HG02970 (cell line): Measurements from ENCODE around the gene RNF212.
"Not testable (repeated sequence)": the region's sequence is repeated elsewhere in the genome, so short reads cannot be mapped to it uniquely, and the experiment has no call there.

Experiments used
- ATAC-seq: cut with Tn5 transposase; IDR thresholded peaks from one replicate; pipeline ENCODE4 v1.9.1; 2021; ENCODE audit warnings: mild to moderate bottlenecking, moderate library complexity, moderate number of reproducible peaks; ENCODE audit not compliant: unreplicated experiment, low FRiP score

The RNF212 gene

DNA sequence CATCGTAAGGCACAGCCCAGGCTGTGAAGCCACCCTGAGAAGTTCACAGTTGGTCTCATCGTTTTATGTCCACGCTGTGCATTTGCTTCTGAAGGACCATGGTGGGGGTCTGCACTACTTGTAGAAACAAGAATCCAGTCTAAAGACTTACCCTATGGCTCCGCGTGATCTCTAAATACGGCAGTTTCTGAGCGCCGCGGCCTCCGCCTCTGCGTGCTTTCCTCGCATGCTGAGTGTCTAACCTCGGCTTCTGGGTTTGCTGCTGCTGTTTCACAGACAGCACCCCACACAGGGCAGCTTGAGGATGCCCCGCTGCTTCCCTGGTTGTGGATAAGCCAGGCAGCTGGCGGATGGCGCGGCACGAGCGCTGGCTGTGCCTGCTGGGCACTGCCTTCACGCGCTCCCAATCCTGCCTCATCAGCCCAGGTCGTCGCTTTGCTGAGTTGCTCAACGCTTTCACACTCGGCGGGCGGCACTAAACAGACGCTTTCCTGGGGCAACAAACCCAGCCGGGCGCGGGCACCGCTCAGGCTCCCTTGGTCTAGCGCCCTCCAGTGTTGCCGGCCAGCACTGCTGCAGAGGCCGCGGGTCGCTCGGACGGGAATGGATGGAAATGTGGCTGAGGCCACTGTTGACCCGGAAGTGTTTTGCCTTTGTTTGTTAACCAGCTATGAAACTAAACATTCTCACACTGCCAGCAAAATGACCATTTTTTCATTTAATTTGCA is 62.7 kb downstream of the RNF212 start:
- ATAC-seq: no peak

GRCh38 chr4:1049591-1049905 is 63.8 kb downstream of the RNF212 start:
- ATAC-seq: no peak

- no peak for ATAC-seq
Measured at GRCh38 chr4:1048773-1049590, 64.4 kb downstream of the RNF212 start.

- ATAC-seq: no peak
Measured at GRCh38 chr4:1047976-1048772, 65.2 kb downstream of the RNF212 start.

- ATAC-seq: no peak
Measured at GRCh38 chr4:1047106-1047975, 66.0 kb downstream of the RNF212 start.

DNA sequence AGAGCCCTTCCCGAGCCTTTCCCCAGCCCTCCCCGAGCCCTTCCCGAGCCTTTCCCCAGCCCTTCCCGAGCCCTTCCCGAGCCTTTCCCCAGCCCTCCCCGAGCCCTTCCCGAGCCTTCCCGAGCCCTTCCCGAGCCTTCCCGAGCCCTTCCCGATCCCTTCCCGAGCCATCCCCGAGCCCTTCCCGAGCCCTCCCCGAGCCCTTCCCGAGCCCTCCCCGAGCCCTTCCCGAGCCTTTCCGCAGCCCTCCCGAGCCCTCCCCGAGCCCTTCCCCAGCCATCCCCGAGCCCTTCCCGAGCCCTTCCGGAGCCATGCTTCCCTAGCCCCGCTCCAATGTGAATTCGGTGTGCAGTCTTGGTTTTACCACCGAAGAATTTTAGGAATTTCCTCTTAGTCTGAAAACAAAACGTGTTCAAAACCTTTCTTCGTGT is 66.8 kb downstream of the RNF212 start:
- ATAC-seq: not testable (repeated sequence)

- no peak for ATAC-seq
Measured at GRCh38 chr4:1045595-1046201, 67.7 kb downstream of the RNF212 start.

DNA sequence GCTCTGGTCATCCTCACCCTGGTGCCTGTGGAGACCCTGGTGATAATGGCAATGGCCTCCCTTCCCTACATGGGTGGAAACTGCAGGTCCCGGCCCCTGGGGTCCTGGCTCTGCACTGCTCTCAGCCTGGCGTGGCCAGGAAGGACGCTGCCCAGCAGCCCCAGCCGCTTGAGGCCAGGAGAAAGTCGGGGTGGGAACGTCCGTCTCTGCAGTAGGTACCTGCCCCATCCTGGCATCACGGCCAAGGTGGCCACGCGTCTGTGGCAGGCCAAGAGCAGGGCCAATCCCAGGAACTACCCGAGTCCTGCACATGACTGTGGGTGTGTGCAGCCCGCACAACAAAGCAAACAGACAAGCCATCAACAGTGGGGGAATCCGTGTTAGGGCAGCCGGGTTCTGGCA is 68.2 kb downstream of the RNF212 start:
- ATAC-seq: no peak

DNA sequence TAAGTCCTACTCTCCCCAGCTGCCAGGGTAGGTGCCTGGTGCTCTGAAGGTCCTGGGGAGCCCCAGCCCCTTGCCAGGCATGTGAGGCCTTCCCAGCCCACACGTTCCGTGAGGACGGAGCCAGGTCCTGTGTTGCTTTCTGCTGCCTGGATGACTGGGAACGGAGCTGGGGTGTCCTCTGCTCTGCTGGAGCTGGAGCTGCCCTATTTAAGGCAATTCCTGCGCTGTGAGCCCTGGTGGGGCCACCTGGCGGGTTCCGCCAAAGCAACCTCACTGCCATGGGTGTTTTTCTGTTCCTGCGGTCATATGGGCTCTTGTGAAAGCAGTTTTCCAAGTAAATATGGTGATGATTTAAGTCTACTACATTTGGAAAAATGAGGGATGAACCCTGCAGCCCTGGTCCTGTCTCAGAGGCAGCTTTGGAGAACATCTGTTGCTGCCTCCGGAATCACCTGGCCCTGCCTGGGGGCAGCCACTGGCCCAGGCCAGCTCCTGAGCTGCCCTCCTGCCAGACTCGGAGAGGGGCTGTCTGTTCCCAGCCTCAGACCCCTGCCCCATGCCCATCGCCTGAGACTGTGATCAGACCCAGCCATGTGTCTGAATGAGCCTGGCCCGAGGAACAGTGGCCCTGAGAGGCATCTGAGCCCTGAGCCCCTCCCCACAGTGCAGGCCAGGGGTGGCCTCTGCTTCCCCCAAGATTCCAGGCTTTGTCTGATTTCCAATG is 68.7 kb downstream of the RNF212 start:
- ATAC-seq: no peak

- no peak for ATAC-seq
Measured at GRCh38 chr4:1043651-1044468, 69.5 kb downstream of the RNF212 start.

DNA sequence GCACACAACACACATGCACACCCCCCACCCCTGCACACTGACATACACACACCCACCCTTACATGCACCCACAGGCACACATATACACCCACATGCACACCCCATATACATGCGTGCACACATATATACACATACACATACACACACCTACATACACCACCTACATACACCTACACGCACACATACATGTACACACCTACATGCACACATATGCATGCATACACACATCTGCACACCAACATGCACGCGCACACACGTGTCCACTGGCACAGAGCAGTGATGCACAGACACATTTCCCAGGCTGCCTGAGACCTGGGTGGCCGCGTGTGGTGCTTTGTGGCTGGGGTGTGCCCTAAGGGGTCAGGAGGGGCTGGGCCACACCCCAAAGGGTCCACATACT is 70.2 kb downstream of the RNF212 start:
- ATAC-seq: no peak

DNA sequence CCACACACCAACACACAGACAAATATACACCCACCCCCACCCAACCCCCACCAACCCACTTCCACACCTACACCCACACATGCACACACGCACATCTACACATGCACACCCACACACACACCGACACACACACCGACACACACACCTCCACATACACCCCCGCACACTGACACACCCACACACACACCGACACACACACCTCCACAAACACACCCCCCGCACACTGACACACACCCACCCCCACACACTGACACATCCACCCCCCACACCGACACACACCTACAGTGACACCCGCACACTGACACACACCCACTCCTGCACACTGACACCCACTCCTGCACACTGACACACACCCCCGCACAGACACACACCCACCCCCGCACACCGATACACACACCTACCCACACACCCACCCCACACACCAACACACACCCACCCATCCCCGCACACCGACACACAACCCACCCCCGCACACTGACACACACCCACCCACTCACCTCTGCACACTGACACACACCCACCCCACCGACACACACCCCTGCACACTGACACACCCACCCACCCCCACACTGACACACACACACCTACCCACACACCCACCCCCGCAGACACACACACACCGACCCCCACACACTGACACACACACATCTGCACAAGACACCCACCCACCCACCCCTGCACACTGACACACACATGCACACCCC is 70.9 kb downstream of the RNF212 start:
- ATAC-seq: no peak

GRCh38 chr4:1041936-1042330 is 71.4 kb downstream of the RNF212 start:
- no peak for ATAC-seq

- ATAC-seq: no peak
Measured at GRCh38 chr4:1041147-1041935, 72.0 kb downstream of the RNF212 start.

DNA sequence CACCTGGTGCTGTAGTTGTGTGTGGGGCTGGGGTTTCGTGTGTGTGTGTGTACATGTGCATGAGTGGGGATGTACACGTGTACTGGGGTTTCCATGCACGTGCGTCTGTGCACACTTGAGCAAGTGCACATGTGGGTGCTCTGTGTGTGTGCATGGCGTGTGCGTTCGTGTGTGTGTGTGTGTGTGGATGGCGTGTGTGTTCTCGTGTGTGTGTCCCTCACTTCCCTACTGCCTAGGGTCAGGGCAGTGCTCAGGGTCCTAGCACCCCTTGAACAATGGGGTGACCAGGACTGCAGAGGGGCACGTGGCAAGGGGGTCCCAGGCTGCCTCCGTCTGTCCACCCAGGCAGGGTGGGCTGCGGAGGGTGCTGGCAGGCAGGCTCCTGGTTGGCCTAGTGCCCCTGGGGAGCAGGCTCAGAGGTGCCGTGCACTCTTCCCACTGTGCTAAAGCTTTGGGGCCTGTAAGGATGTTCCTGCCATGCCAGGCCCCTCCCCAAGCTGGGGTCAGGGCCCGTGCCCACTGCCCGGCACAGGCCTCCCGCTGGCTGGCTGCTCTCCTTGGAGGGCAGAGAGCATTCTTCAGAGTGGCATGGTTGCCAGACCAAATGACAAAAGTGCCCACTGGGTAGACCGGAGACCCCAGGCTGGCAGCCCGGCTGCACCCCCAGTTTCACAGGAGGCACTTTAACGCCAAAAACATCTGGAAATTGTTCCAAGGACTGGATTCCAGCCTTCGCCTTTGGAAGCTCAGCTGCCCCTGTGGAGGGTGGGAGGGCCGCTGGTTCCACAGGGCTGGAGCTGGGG is 72.8 kb downstream of the RNF212 start:
- ATAC-seq: no peak
